Epithelial cell of proximal tubule (primary cell): ENCODE results near the gene CRIM1. TPM values are rescaled to one million over a fixed set of nuclear protein-coding genes. Genes with fewer than 3 reads are reported as not detected.
A peak's percentile ranks its signal among the peaks of the same experiment; 100 is the strongest.

Experiments
- DNase-seq: peaks from one replicate; pipeline ENCODE4 v3.0.0-alpha.2; 2011; ENCODE audit warnings: low read depth
- H3K4me3 ChIP-seq: 2 replicates; pipeline ENCODE4 v1.5.1; 2011; ENCODE audit warnings: low read depth, mild to moderate bottlenecking, low read length
- CTCF ChIP-seq: conservative IDR thresholded peaks from 2 replicates; pipeline ENCODE4 v1.5.1; 2012; ENCODE audit warnings: low read depth, mild to moderate bottlenecking, low read length
- total RNA-seq: library from RNA; depleted of rRNA; stranded (reverse); fragments of >200 nt; gene quantifications from 2 replicates; pipeline ENCODE4 v1.2.3, GENCODE V29; 2015

The CRIM1 gene
- total RNA-seq, 1 donor from 2014 or later, result 143 TPM

DNA sequence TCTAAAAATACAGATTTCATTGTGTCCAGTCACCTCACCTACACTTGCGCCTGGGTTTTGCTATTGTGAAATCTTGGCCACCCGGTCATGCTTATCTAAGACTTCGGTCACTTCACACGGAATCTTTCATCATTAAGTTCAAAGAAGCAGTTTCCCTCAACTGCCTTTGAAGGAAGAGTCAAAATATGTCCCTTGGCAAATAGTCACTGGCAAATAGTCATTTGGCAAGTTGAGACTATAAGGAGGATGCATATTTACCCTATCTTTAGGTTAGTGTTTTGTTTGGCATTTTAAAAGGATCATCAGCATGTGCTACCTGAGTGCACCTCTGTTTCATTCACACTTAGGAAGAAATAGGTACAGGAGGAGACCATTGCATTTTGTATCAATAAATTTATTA lies 146.5 kb downstream of the CRIM1 start:
- H3K4me3 ChIP-seq, result no peak overlapping the region
- DNase-seq, result no peak

GRCh38 chr2:36507408-36507812 lies 151.8 kb downstream of the CRIM1 start:
- H3K4me3 ChIP-seq, result no peak overlapping the region
- no peak for DNase-seq
- peak; percentile 96 for TF ChIP-seq CTCF

More for the DNA sequence above, 146.5 kb downstream of the CRIM1 start:
- TF ChIP-seq CTCF, result no peak

GRCh38 chr2:36509075-36509474 lies 153.5 kb downstream of the CRIM1 start:
- TF ChIP-seq CTCF, result no peak
- no peak for DNase-seq
- H3K4me3 ChIP-seq, result no peak overlapping the region

GRCh38 chr2:36511858-36512603 lies 156.5 kb downstream of the CRIM1 start:
- no peak overlapping the region for H3K4me3 ChIP-seq
- no peak for DNase-seq
- TF ChIP-seq CTCF, result no peak

- no peak overlapping the region for H3K4me3 ChIP-seq
- TF ChIP-seq CTCF, result no peak
- no peak for DNase-seq
These were observed 157.1 kb downstream of the CRIM1 start for GRCh38 chr2:36512705-36513104.

- TF ChIP-seq CTCF, result no peak
- no peak for DNase-seq
- H3K4me3 ChIP-seq, result no peak overlapping the region
These were observed 158.1 kb downstream of the CRIM1 start for GRCh38 chr2:36513661-36514060.

DNA sequence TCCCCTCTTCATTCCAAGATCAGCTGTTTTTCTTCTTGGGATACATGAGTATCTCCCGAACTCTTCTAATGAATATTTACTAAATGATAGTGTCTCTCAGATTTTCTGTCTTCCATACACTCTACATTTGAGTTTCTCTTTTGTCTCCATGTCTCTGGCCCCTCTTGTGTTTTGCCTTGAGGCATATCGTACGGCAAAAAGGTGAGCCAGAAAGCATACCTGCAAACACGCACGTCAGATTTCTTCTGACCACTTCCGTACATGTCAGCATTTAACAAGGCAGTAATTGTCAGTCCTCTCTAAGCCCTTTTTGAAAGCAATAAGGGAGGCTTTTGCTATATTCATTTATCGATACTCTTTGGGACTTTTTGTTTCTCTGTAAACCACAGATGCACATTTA lies 160.0 kb downstream of the CRIM1 start:
- no peak for DNase-seq
- no peak for TF ChIP-seq CTCF
- no peak overlapping the region for H3K4me3 ChIP-seq
